Eye (tissue), 1 donor: ENCODE results near the gene IRF3.

Experiments used
- DNase-seq: peaks from one replicate; pipeline ENCODE4 v3.0.0-alpha.2; 2015

Gene IRF3

DNA sequence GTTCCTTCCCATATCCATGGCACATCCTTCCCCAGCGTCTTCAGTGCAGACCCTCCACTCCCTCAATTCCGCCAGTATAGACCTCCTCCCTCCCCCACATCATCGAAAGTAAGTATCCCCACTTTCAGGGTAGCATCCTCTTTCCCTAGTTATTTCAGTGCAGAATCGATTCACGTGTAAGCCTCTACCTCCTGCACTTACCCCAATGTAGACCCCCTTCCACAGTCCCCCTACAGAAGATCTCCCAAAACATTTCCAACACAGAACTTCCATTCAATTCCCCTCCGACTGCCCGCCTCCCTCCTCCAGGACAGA lies 664 bp downstream of the IRF3 start:
- DNase-seq: peak; percentile 51

DNA sequence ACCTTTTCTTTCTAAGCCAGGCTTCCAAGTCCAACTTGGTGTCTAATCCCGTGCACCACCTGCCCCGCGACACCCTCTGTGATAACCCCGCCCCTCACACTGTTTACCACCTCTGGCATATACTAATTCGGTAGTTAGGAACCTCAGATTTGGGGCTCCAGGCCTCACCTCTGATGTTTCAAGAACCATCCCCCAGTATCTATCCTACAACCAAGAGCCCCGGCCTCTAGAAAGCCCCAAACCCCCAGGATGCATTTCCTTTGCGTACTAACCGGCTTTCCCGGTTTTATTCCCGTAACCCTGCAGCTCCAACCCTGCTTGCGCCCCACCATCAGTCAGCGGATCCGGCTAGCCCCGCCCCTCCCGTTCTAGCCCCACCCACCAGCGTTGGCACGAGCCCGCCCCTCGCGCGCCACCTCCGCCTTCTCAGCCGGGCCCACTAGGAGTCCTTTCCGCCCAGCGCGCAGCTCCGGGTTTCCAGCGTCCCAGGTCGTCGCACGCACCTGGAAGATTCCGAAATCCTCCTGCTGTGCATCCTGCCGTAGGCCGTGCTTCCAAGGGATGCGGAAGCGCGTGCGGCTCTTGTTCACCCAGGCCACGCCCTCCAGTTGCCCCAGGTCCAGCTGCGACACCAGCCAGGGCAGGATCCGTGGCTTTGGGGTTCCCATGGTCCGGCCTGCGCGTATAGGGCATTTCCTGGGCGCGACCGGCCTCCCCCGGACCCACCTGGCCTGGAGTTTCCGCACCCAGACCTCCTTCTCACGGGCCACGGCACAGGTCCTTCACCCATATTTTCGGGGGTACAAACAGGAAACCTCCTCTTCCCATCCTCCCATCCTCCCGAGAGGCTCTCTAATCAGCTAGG lies 1.3 kb downstream of the IRF3 start:
- peak; percentile 91 for DNase-seq

DNA sequence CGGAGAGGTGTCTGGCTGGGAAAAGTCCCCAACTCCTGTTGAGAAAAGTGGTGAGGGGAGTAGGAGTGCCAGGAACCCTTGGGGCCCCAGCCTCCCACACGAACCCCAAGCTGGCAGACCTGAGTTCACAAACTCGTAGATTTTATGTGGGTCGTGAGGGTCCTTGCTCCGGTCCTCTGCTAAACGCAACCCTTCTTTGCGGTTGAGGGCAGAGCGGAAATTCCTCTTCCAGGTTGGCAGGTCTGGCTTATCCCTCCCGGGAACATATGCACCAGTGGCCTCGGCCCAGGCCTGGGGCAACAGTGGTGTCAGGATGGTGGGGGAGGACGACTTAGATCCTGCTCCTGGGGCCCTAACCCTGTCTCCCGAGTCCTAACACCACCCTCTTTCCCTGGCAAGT lies 2.4 kb downstream of the IRF3 start:
- no peak for DNase-seq

DNA sequence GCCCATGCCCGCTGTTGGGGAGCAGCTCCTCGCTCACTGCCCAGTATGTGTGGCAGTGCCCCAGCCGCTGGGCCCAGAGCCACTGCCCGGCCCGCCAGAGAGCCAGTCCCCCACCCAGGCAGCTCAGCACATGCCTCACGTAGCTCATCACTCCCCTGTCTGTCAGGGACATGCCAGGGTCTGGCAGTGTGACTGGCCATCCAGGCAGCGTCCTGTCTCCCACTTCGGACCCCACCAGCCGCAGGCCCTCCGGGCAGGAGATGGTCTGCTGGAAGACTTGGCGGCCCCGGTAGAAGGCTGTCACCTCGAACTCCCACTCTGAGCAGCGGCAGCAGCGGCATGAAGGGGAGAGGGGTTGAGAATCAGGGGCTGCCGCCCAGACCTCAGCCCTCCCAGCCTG lies 3.6 kb downstream of the IRF3 start:
- no peak for DNase-seq

DNA sequence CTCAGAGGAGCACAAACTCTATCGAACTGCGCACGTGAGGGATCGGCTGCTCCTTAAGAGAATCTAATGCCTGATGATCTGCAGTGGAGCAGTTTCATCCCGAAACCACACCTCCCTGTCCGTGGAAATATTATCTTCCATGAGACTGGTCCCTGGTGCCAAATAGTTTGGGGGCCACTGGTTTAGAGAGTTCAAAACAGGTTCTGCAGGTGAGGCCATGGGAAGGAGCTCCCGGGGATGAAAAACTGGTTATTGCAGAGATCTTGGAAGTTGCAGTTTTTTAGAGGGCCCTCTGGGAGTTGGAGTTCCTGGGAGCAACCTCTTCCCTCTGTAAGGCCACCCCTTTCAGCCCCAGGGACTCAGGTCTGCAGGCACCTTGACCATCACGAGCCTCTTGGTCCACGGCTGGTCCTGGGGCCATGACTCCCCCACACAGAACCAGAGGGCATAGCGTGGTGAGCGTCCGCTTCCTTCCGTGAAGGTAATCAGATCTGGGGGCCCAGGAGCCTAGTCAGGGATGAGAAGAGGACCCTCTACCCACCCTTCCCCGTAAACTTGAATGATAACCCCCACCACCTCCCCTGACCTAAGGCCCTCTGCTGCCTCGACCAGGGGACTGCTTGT lies 5.2 kb downstream of the IRF3 start:
- DNase-seq: no peak

DNA sequence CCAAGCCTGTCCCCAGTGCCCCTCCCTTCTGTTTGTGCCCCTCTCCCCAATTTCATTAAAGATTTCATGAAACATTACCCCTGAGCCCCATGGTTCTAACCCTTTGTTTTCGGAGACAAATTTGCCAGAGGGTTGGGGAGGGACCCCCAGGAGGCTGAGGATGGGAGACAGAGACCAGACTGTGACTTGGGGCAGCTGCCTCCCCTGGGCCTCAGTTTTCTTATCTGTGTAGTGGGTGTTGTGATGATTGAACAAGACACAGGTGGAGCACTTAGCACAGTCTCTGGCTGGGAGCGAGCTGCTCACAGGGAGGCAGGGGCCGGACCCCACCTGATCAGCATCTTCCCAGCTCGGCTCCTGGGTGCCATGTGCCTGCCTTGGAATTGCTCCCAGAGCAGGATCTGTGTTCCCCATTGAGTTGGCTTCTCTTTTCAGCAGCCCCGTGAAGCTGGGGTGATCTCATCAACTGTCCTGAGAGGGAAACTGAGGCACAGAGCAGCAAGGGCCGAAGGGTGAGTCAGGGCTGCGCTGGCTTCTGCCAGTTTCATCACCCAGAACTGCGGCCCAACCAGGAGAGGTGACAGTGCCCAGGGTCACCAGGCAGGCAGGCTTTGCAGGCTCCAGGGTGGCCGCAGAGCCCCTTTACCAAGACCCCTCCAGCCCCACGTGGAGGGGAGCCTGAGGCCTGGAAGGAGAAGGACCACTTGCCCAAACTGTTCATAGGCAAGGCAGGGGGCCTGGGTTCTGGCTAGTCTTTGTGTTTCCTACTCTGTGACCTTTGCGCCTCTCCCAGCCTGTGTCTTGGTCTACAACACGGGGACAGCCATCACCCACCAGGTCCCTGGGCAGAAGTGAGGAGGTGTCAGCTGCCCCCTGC lies 6.9 kb downstream of the IRF3 start:
- DNase-seq: no peak

DNA sequence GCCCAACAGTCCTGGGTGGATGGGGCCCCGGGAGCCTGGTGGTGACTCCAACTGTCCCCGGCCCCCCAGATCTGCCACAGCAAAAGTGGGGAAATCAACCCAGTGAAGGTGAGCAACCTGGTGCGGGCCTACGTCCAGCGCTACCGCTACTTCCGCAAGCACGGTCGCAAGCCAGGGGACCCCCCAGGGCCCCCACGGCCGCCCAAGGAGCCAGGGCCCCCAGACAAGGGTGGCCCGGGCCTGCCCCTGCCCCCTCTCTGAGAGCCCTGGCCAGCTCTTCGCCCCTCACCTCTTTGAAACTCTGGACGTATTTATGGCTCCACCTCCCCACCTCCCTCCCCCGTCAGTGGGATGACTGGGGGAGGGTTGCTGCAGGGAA lies 7.5 kb downstream of the IRF3 start:
- DNase-seq: no peak

DNA sequence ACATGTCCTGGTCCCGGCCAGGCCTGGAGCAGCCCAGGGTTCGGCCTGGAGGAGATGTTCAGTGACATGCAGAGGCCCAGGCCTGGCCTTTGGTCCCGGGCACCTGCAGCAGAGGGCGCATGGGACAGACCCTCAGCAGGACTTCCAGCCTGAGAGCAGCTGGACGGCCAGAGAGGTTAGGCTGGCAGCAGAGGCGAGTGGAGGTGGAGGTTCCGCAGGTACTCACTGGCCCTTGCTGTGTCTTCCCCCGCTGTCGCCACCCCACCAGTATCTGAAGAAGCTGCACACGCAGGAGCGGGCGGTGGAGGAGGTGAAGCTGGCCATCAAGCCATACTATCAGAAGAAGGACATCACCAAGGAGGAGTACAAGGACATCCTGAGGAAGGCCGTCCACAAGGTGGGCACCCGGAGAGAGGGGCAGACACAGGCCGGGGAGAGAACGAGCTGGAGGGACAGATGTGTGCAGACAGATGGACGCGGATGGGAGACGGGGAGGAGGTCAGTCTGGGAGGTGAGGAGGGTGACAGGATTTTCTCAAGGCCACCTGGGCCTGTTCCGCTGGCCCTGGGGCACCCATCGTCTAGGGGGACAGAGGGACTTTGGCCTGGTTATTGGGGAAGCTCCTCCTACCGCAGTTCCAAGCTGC lies 8.0 kb downstream of the IRF3 start:
- no peak for DNase-seq

DNA sequence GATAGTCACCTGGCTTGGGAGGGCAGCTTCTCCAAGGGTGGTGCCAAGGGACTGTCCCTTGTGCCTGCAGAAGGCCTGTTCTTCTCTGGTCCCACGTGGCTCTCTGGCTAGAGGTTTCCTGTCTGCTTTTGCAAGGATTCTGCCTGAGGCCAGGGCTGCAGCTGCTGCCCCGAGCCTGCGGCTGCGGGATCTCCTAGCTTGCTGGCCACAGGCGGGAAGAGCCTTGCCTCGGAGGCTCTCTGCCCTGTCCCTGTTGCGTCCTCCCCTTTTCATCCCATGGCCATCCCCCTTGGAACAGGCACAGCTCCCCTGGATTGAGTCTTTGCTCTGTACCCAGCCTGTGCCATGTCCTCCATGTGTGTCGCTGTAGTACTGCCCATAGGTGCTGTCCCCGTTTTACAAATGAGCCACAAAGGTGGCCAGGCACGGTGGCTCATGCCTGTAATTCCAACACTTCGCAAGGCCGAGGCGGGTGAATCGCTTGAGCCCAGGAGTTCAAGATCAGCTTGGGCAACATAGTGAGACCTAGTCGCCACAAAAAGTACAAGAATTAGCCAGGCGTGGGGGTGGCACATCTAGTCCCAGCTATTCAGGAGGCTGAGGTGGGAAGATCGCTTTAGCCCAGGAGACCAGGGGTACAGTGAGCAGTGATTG lies 9.1 kb downstream of the IRF3 start:
- no peak for DNase-seq

DNA sequence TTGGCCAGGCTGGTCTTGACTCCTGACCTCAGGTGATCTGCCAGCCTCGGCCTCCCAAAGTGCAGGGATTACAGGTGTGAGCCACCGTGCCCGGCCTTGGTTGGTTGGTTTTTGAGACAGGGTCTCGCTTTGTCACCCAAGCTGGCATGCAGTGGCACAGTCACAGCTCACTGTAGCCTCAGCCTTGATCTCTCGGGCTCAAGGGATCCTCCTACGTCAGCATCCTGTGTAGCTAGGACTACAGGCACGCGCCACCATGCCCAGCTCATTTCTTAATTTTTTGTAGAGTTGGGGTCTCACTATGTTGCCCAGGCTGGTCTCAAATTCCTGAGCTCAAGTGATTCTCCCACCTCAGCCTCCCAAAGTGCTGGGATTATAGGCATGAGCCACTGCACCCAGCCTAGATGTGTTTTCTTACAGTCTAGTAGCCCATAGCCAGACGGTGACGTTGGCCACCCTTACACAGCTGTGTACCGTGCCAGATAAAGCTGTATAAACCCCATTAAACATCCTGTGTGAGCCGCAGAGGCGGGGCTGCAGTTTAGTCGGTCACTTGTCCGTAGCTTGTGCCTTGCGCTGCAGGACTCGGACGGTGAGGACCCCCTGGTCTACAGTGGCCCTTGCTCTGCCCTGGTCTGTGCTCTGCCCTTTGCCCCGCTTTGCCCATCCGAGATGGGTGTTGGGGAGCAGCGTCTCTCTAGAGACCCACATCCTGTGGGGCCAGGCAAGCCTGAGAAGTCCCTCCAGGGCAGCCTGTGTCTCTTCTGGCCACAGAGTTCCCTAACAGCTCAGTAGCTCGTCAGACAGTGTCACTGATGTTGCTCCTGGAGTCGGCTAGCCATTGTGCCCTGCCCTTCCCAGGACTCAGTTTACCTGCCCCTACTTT lies 9.8 kb downstream of the IRF3 start:
- no peak for DNase-seq

DNA sequence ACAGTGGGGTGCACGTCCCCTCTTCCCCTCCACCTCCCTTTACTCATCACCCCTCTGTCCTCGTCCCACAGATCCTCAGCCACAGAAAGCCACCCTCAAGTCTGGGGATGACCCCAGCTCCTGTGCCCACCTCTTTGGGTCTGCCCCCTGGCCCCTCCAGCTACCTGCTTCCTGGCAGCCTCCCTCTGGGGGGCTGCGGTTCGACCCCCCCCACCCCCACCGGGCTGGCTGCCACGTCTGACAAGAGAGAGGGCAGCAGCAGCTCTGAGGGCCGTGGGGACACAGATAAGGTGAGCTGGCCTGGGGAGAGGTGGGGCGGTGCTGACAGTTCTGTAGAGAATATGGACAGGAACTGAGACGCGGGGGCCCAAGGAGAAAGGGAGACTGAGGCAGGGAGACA lies 11.1 kb downstream of the IRF3 start:
- DNase-seq: no peak

DNA sequence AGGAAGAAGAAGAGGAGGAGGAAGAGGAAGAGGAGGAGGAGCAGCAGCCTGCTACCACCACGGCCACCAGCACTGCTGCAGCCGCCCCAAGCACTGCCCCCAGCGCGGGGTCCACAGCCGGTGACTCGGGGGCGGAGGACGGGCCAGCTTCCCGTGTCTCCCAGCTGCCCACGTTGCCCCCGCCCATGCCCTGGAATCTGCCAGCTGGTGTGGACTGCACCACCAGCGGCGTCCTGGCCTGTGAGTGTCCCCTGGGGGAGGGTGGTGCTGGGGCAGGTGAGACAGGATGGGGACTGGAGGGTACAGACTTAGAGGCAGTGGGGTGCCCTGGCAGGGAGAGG lies 12.2 kb downstream of the IRF3 start:
- DNase-seq: no peak

DNA sequence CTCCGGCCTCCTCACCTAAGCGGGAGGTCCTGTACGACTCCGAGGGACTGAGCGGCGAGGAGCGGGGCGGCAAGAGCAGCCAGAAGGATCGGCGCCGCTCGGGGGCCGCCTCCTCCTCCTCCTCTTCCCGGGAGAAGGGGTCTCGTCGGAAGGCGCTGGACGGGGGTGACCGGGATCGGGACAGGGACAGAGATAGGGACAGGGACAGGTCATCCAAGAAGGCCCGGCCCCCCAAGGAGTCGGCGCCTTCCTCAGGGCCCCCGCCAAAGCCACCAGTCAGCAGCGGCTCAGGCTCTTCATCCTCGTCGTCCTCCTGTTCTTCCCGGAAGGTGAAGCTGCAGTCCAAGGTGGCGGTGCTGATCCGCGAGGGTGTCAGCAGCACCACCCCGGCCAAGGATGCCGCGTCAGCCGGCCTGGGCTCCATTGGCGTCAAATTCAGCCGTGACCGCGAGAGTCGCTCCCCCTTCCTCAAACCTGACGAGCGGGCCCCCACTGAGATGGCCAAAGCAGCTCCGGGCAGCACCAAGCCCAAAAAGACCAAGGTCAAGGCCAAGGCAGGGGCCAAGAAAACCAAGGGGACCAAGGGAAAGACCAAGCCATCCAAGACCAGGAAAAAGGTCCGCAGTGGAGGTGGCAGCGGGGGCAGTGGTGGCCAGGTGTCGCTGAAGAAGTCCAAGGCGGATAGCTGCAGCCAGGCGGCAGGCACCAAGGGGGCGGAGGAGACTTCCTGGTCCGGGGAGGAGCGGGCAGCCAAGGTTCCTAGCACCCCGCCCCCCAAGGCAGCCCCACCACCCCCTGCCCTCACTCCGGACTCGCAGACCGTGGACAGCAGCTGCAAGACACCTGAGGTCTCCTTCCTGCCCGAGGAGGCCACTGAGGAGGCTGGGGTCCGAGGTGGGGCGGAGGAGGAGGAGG lies 12.8 kb downstream of the IRF3 start:
- no peak for DNase-seq

DNA sequence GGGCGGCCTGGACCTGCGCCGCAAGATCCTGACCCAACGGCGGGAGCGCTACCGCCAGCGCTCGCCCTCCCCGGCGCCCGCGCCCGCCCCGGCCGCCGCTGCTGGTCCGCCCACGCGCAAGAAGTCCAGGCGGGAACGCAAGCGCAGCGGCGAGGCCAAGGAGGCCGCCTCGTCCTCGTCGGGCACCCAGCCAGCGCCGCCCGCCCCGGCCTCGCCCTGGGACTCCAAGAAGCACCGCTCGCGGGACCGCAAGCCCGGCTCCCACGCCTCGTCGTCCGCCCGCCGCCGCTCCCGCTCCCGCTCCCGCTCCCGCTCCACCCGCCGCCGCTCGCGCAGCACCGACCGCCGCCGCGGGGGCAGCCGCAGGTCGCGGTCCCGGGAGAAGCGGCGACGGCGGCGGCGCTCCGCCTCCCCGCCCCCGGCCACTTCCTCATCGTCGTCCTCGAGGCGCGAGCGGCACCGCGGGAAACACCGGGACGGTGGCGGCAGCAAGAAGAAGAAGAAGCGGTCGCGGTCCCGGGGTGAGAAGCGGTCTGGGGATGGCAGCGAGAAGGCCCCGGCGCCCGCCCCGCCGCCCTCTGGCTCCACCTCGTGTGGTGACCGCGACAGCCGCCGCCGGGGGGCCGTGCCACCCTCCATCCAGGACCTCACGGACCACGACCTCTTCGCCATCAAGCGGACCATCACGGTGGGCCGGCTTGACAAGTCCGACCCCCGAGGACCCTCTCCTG lies 13.7 kb downstream of the IRF3 start:
- no peak for DNase-seq

DNA sequence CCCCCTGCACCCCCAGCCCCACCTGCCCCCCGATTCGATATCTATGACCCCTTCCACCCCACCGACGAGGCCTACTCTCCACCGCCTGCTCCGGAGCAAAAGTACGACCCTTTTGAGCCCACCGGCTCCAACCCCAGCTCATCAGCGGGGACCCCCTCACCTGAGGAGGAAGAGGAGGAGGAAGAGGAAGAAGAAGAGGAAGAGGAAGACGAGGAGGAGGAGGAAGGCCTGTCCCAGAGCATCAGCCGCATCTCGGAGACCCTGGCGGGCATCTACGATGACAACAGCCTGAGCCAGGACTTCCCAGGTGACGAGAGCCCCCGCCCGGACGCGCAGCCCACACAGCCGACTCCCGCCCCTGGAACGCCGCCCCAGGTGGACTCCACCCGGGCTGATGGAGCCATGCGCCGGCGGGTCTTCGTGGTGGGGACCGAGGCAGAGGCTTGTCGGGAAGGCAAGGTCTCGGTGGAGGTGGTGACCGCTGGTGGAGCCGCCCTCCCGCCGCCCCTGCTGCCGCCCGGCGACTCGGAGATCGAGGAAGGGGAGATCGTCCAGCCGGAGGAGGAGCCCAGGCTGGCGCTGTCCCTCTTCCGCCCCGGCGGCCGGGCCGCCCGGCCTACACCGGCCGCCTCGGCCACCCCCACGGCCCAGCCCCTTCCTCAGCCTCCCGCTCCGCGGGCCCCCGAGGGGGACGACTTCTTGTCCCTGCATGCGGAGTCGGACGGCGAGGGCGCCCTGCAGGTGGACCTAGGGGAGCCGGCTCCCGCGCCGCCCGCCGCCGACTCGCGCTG lies 14.4 kb downstream of the IRF3 start:
- DNase-seq: no peak

DNA sequence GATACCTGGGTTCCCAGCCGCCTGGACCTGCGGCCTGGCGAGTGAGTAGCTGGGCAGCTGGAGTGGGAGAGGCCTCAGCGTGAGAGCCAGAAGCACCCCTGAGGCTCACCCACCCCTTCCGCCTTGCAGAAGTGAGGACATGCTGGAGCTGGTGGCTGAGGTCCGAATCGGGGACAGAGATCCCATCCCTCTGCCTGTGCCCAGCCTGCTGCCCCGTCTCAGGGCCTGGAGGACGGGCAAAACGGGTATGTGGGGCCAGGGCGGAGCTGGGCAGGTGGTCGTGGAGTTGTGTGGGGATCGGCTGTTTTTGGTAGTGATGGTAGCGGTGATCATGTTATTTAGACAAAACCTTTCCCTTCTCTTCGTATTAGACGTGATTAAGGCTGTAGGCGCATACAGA lies 19.1 kb downstream of the IRF3 start:
- no peak for DNase-seq

DNA sequence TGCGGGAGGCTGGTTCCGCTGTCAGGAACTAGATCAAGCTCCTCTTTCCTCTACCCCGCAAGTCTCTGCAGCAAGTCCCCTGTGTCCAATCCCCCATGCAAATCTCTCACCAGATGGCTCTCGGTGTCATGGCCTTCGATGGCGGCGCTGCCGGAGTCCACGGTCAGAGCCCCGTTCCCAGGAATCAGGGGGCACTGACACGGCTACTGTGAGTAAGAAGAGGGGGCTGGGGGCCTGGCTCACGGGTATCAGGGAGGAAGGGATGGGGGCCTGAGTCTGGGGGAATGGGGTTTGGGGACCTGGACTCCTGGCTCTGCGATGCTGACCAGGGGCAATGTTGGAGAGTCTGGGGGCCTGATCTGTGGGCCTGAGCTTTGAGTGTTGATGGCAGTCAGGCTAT lies 19.7 kb downstream of the IRF3 start:
- no peak for DNase-seq

DNA sequence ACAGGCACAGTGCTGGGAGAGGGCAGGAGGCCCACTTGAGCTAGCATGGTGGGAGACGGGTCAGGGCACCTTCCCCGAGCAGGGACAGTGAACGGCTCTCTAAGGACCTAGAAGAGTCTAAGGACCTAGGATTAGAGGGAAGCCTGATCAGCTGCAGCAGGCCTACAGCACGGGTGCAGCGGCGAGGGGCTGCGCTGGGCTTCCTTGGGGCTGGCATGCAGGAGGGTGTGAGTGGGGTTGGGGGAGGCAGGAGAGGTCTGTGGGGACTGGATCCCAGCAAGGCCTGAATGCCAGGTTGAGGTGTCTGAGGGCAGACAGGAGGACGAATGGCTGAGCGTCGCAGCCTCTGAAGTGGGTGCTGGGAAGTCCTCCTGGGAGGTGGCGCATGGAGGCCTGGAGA lies 20.1 kb downstream of the IRF3 start:
- DNase-seq: no peak

DNA sequence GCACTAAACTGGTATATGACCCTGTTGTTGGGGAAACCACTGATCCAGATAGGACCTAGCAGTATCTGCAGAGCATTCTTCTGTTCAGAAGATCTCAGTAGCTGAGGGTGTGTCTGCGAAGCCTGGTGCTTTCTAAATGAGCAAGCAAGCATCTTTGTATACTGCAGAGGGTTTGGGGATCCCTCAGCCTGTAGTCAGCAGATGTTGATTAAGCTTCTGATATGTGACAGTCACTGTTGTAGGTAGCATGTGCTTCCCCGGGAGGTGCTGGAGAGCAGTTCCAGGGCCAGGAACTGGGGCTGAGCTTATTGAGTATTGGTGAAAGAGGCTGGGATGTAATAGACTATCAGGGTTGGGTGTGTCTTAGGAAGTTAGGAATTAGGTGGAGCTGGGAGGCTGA lies 22.2 kb downstream of the IRF3 start:
- no peak for DNase-seq
